NCI-H146 treated with DMSO at 0.1 percent for 48 hours (cell line): ENCODE data around the gene DGCR6.
A peak's percentile ranks its signal among the peaks of the same experiment; 100 is the strongest.
"Not testable (repeated sequence)": the region's sequence is repeated elsewhere in the genome, so short reads cannot be mapped to it uniquely, and the experiment has no call there.

ENCODE experiments used
- DNase-seq: peaks from one replicate; lab custom pipeline; 2025; ENCODE audit not compliant: unreplicated experiment; lab: John Stamatoyannopoulos, UW

Gene DGCR6

DNA sequence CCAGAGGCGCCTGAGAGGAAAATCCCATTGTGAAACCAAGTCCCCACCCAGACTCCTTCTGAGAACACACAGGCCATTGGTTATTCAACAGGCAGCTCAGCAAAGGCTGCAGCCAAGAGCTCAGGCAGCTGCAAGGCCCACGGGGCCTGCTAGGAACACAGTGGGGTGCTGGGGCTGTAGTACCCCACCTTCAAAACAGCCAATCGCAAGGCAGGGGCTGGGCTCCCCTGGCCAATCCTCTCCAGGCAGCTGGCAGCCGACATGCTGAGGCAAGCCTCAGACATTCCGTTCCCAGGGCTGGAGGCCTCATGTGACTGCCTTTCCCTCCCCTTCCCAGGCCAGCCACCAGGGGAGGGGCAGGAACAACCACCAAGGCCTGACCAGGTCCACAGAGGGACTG is 23.3 kb downstream of the DGCR6 start:
- no peak for DNase-seq

DNA sequence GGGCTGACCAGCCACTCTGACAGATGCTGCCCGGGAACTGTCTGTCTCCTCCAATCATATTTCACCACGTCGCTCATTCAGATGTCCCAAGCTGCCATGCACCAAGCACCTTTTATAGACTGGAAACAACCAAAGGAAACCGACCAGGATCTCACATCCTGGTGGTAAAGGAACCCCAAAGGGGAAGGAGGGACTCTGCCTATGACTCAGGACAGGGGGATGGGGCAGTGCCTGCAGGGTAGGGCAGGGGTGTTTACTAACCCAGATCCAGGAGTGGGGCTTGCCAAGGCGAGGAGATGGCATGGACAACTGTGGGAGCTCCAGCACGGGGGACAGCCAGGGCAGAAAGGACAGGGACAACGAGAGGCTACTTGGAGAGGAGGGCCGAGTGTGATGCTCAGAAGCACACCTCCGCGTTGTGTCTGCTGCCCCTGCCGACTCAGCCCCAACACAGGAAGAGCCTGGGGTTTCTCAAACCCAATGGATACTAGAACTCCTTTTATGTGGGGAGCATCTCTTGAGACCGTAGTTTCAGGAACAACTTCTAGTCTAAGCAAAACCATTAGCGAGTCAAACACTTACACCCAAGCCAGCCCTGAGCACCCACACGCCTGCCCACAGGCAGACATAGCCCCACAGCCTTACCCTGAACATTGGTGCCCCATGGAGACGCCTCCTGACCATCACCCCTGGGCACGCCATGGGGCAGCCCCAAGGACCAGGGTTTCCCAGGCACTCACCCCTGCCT is 26.0 kb downstream of the DGCR6 start:
- DNase-seq, result no peak

DNA sequence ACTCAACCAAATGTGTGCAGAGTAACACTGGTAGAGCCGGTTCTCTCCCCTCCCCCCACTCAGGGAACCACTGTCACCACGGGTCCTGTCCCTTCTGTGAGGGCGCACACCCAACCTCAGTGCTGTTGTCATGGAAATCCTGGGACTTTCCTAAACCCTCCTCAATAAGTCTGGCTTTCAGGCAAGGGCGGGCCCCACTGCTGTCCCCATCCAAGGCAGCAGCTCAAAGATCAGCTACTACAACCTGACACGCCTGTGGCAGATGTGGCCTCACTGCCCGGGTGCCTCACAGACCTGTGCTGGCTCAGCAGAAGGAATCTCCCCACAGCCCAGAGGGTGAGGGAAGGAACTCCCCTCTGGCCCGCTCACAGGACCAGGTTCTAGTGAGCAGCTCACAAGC is 27.8 kb downstream of the DGCR6 start:
- no peak for DNase-seq

DNA sequence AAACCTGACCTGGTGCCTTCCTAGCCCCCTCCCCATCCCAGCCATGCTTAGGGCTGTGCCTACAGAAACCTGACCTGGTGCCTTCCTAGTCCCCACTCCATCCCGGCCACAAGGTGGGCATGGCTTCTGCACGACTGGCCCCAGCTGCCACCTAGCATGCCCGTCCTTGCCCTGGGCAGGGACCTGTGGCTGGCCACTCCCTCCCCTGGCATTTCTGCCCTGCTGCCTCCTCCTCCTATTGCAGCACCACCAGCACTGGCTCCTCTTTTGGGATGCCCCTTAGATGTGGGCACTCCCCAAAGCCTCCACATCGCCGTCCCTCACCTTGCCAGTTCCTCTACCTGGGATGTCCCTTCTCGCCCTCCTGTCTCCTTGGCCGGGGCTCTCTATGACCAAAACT is 28.6 kb downstream of the DGCR6 start:
- not testable (repeated sequence) for DNase-seq

DNA sequence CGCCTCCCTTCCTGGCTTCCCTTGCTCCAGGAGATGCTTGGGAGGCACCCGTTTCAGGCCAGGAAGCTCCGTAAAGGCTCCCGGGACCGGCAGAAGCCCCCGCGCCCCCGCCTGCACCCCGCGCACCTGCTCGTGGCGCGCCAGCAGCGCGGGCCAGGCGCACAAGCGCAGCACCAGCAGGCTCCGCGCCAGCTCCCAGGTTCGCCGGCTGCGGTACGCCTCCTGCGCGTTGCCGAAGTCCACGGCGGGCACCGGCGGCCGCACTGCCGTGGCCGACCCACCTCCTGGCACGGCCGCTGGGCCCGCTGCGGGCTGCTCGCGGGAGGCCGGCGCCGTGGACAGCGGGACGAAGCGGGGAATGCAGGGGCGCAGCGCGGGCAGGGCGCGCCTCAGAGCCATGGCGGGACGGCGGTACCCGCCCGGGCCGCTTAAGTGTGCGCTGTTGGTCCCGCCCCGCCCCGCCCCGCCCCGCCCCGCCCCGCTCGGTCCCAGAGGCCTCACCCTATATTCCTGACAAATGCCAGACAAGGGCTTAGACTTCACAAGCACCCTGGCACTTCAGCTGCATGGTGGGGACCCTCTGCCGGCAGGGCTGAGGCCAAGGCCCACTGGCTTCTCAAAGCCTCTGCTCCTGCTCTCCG is 29.9 kb downstream of the DGCR6 start, which contains the start of gene PRODH:
Gene PRODH (minus strand): TSS at position 405 of the 641 bp plus-strand sequence. CDS start 6 bp downstream, at position 399.
- DNase-seq, result no peak

DNA sequence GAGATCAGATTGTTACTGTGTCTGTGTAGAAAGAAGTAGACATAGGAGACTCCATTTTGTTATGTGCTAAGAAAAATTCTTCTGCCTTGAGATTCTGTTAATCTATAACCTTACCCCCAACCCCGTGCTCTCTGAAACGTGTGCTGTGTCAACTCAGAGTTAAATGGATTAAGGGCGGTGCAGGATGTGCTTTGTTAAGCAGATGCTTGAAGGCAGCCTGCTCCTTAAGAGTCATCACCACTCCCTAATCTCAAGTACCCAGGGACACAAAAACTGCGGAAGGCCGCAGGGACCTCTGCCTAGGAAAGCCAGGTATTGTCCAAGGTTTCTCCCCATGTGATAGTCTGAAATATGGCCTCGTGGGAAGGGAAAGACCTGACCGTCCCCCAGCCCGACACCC is 32.6 kb downstream of the DGCR6 start:
- DNase-seq, result not testable (repeated sequence)

DNA sequence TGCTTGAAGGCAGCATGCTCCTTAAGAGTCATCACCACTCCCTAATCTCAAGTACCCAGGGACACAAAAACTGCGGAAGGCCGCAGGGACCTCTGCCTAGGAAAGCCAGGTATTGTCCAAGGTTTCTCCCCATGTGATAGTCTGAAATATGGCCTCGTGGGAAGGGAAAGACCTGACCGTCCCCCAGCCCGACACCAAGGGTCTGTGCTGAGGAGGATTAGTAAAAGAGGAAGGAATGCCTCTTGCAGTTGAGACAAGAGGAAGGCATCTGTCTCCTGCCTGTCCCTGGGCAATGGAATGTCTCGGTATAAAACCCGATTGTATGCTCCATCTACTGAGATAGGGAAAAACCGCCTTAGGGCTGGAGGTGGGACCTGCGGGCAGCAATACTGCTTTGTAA is 41.0 kb downstream of the DGCR6 start:
- DNase-seq, result not testable (repeated sequence)

DNA sequence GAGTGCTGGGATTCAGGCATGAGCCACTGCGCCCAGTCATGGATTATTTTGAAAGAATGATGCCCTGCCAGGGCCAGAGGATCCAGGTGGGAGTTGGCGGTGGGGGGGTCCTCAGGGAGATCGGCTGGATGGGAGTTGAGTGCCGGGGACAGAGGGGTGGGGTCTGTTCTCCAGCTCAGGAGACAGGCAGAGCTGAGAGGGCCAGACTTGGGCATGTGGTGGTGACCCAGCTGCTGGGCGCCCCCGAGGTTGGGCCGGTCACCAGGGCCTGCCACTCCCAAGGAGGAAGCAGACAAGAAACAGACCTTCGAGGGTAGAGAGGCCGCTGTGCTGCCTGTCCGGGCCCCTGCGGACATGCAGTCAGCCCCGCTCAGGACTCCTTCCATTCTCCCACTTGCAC is 41.8 kb downstream of the DGCR6 start:
- DNase-seq, result no peak

DNA sequence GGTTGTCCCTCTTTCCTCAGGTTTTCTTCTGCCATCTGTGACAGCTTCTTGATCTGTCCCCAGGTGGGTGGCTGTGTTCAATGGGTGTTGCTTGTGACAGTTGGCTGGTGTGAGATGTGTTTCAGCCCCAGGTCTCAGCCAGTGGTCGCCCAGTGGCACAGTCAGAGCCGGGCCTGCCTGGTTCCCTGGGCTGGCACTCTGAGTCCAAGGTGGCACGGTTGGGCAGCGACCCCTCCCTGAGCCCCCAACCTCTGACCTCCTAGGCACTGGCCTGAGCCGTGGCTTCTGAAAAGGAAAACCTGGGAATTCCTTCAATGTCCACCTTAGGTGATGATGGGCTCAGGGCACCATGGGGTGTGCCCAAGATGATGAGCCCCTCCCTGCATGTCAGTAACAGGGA is 44.0 kb downstream of the DGCR6 start:
- no peak for DNase-seq

DNA sequence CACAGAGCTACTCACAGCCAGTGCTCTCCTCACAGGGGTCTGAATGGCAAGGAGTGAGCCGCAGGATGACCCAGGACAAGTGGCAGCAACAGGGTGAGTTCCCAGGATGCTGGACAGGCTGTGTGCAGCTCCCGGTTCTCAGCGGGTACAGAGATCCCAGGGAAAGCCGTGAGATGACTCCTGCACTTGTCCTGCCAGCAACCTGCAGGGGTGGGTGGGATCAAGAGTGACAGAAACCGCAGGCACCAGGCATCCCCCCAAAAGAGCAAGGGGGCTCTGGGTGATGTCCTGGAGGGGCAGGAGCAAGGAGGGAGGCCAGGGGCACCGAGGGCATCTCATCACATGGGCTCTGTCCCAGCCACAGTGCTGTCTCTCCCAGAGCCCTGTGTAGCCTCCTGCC is 45.9 kb downstream of the DGCR6 start:
- no peak for DNase-seq

DNA sequence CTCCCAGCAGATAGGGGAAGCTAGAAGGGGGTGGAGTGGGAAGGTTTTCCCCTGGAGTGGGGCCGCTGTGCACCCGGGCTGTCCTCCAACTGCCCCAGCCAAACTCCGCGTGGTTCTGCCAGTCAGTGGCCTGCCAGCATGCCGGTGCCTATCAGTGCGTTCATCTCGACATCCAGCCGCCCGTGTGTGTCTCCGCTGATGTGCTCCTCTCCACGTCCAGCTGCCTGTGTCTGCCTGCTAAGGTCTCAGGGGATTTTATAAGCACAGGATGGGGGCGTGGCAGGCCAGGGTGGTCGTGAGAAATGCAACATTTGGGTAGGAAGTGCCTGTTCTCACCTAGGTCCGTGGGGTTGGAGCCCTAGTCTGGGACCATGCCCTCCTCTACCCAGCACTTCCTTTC is 47.0 kb downstream of the DGCR6 start:
- not testable (repeated sequence) for DNase-seq

DNA sequence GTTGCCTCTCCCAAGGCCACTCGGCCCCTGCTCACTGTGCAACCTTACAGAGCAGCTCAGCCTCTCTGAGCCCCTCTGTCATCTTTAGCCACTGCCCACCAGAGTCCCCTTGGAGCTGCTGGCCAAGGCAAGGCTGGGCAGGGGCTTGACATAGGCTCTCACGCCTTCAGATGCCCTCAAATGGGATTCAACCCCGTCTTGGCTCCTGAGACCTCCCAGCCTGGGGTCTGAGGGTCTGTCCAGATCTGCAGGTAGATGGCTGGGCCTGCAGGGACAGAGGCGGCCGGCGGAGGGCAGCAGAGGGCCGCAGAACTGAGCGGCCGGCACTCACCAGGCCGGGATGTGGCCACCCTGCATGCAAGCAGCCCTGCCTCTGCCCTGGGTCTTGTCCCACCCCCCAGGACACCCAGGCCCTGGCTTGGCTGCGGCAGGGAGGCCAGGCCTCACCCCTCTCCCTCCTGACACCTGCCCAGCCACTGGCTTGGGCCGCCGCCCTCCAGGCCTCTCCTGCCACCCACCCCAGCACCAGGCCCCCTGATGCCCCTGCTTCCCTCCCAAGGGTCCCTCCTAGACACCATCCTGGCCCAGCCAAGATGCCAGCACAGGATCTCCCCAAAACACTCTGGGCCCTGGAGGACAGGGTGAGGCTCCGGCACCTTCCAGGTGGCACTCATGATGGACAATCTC is 48.3 kb downstream of the DGCR6 start:
- peak; percentile 13 for DNase-seq

DNA sequence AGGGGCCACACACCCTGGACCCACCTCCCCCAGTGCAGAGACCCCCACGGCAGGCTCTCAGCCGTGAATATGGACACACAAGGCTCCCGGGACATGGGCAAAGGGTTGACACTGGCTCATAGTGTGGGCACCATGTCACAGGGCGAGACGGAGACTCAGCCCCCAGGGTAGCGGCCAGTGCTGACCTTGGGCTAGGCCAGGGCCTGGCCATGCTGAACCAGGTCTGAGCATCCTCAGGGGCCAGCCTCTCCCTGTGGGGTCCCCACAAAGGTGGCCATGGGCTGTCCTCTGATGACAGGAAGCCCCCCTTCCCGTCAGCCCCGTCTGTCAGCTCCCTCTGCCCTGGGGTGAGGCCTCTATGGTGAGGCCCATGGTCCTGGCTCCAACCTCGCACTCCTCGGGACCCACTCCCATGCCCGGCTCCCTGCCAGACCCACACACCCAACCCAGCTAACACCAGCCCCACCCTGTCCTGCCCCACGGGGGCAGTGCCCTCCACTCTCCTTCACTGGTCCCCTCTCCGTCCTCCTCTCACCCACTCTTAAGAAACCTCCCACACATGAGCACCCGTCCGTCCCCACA is 49.0 kb downstream of the DGCR6 start:
- DNase-seq, result no peak

DNA sequence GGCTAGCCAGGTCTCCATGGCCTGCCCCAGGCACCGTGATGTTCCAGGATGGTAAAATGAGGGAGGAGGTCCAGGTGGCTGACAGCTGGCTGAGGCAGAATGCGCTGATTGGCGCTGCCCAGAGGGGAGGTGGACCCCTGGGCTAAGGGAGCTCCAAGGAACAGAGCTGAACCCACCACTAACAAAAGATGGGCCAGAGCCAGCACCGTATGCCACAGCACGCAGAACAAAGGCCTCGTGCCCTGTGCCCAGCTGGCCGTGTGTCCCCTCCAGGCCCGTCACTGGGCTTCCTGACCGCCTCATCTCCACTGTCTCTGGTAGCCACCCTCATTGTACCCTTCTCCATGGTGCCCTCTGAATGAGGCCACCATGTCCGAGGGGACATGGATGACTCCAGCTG is 49.6 kb downstream of the DGCR6 start:
- DNase-seq, result no peak

DNA sequence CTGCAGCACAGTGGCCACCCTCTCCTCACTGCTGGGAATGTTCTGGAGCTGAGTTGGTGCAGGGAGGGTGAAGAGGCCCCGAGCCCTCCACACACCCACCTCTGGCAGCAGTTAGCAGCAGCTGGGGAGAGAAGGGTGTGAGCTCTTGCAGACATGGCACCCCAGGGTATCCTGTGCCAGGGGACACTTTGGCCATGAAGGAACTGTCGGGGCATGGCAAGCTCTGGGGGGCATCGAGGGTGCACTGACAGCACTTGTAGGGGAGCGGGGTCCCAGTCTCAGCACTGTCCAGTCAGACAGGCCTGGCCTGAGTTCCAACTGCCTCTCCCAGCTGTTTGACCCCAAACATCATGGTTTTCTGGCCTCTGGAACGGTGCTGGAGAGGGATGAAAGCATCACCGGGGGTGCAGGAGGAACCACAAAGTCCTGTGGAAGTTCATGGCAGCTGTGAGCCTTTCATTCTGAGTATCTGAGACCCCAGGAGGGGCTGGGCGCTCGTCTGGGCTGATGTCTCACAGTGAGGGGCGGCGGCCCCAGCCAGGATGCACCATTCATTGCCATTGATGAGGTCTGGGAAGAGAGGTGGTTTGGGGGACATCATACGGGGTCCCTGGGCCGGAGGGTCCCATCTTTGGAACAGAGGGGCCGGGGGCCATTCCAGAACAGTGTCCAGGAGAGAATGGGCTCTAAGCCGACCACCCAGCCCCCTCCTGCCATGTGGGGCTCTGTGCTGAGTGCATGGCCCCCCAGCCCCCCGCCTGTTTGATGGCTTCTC is 50.2 kb downstream of the DGCR6 start:
- not testable (repeated sequence) for DNase-seq

DNA sequence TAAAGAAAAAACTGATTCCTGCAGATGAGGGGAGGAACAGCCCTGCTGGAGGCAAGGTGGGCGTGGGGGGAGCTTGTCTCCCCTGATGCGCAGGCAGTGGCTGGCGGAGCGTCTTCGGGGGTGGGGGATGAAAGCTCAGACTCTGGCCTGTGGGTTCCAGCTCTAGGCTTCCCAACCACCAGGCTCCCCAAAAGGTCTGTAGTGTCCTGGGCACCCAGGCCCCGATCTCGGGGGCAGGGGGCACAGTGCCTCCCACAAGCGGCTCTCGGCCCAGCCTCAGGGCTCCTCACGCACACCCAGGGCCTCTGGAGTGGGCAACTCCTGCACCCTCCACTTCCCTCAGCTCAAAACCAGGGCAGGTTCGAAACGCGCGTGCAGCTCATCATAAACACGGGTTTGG is 50.8 kb downstream of the DGCR6 start:
- not testable (repeated sequence) for DNase-seq

DNA sequence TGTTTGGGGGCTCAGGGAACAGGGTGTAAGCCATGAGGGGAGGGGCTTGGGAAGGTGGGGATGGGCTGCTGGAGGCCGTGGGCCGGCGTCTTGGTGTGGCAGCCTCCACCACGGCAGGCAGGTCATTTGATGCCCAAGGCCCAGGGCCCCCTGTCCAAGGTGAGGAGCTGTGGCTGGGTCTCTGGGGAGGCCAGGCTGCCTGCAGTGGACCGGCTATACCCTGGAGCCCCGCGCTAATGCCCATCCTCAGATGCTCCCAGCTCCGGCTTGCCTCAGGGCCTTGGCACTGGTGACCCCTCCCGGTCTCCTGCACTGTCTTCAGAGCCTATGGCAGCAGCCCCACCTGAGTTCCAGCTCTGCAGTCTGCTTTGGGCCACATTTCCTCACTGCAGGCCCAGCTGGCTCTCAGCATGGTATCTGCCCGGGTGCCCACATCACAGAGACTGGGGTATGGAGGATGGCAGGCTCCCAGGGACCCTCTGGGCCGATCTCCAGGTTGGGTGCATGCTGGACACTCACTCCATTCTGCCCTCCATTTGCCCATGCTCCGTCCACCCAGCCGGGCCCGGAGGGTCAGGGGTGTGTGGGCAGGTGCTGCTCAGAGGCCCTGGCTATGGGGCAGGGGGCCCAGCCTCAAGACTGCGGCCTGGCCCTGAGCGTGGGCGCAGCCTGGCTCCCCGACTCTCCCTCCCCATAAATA is 51.7 kb downstream of the DGCR6 start:
- not testable (repeated sequence) for DNase-seq

DNA sequence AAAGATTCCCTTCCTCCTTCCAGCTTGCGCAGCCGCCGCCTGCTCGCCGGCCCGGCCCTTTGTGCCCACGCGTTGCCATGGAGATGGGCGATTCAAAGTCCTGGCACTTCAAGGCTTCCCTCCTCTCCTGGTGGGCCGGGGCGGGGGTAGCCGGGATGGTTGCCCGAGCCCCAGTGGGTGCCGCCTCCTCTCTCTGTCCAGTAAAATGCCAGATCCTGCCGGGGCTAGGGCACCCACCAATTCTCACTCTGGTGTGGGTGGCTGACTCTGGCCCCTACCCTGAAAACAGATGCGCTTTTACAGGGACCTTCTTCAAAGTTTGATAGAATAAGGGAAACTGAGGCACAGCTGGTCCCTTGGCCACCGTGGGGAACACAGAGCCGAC is 52.2 kb downstream of the DGCR6 start:
- not testable (repeated sequence) for DNase-seq

DNA sequence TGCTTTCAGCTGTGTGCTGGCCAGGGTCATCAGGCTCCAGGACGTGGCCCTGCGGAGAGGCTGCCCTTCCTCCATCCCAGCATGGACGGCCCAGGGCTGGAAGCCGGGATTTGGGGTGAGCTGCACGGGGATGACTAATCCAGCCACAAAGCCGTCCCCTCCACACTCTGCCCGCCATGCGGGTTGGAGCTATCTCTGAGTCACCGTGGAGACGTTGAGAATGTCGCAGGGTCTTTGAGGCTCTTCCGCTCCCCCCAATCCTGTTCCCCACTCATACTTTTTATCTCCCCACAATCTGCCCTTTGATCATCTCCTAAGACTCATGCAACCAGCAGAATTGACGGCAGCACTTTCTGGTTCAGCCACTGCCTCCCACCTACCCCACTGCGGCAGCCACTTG is 52.6 kb downstream of the DGCR6 start:
- not testable (repeated sequence) for DNase-seq

DNA sequence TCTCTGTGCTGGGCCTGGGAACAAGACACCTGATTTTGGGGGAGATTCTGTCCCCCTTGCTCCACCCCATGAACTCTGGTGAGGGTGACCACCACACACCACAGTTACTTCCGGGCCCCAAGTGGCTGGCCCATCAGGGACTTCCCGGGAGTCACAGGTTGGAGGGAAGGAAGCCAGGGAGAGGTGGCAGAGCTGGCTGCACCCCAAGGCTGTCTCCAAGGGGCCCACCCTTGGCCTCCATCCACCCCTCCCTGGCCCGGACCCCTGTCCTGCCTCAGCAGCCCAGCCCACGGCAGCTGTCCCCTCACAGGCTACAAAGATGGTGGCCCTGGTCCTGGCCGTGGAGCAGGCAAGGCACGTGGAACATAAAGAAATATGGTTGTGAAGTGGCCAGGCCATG is 53.1 kb downstream of the DGCR6 start:
- not testable (repeated sequence) for DNase-seq
